Activated CD4-positive, CD25-positive, alpha-beta regulatory T cell treated with anti-CD3 and anti-CD28 coated beads, Interleukin-2, amount 50 U/mL, for 72 hours (primary cell): ENCODE measurements around the gene FYB1.

Source experiments
- DNase-seq: peaks from one replicate; pipeline ENCODE4 v3.0.0; 2021

The FYB1 gene

GRCh38 chr5:39203275-39203922 lies 16.0 kb downstream of the FYB1 start:
- no peak for DNase-seq

DNA sequence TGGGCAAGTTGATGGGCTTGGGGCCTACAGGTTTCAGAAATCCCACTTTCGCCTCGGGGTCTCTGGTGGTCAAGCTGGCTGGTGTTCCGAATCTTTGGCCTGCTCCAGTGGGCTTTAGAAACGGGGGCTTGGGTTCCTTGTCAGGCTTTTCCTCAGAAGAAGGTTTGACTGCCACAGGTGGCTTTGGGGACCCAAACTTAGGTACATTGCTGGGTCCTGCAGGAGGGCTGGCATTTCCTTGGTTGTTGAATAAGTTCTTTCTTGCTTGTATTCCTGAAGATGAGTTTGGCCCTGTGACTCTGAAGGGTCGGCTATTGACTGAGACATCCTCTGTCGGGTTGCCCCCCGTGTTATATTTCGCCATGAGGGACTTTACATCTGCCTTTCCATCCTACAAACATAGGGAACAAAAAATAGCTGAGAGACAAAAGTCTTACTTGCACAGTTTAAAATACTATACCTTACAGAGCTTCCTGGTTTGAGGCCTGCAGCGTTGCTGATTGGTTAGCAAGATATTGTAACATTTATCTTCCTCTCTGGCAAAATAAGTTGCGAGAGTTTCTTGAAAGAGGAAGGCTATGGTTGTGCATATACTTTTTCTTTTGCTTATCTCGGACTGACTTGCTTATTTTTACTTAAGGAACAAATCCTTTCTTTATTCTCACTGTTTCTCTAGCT lies 16.6 kb downstream of the FYB1 start:
- DNase-seq = no peak

DNA sequence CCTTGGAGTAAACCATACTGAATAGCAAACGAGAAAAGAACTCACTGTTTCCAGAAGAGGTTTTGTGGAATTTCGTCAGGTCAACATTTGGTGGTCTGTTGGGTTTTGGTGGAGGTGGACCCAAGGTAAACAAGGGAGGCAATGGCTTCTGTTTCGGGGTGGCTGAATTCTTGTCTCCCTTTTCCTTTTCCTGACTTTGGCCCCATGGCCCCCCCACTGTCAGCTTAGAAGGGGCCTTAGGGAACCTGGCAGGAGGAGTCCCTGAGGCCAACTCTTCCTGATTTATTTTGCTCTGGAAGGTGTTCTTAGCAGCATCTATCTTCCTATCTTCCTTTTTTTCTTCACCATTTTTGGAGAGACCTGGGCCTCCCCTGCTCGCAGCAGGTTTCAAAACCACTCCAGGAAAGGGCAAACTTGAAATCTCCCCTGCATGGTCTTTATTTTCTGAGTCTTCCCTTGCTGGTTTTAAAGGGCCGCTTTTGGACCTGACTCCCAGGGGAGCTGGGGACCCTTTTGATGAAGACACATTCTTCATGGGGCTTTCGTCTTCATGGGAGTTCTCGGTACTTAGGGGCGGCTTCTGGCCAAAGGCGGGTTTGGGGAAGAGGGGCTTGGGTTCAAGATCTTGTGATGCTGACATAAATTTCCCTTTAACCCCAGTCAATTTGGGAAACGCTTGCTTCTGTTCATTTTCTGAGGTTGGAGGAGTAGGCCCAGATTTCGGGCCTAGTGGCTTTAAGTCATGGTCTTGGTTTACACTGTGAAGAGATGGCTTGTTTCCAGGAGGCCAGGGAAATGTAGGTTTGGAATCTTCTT lies 17.4 kb downstream of the FYB1 start:
- DNase-seq = no peak

DNA sequence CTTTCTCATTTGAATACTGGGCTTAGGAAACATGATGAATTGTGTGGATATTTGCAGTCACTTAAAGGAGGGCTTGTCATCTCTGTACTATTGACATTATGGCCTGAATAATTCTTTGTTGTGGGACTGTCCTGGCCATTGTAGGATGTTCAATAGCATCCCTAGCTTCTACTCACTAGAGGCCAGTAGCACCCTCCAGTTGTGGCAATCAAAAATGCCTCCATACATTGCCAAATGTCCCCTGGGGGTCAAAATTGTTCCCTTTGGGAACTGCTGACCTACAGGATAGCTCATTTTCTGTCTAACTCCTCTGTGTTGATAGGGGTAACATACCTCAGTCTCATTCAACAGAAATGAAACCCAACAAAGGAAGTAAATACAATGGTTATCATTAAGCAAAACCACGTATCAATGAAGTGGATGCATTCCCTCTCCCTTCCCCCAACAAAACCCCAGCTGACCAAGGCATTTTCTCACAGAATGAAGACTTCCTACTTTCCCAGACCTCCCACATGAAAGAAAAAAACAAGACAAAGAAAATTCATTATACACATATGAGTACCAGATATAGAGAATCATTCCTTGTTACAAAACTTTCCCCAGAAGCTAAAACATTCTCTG lies 18.1 kb downstream of the FYB1 start:
- no peak for DNase-seq

- DNase-seq = no peak
Measured at GRCh38 chr5:39200081-39200480, 19.3 kb downstream of the FYB1 start.

- no peak for DNase-seq
Measured at GRCh38 chr5:39199335-39199734, 20.0 kb downstream of the FYB1 start.

DNA sequence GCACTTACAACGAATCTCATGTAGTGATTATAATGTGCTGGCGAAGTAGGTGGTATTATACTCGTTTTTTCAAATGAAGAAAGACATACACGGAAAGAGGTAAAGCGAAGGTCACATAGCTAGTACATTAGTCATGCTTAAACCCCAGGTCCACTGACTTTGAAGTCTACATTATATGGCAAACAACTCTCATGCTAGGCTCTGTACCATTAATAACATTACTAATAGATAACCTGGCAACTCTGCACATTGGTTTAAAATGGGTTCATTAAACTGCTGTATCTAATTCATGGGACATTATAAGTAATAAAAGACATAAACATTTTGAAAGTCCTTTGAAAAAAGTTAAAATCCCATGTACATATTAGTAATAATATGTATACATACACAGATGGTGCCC lies 21.2 kb downstream of the FYB1 start:
- no peak for DNase-seq

GRCh38 chr5:39197556-39197955 lies 21.8 kb downstream of the FYB1 start:
- no peak for DNase-seq

- no peak for DNase-seq
Measured at GRCh38 chr5:39195198-39195826, 24.1 kb downstream of the FYB1 start.

GRCh38 chr5:39194466-39195136 lies 24.8 kb downstream of the FYB1 start:
- DNase-seq = no peak

- no peak for DNase-seq
Measured at GRCh38 chr5:39193553-39194465, 25.6 kb downstream of the FYB1 start.

GRCh38 chr5:39192450-39193160 lies 26.8 kb downstream of the FYB1 start:
- no peak for DNase-seq

DNA sequence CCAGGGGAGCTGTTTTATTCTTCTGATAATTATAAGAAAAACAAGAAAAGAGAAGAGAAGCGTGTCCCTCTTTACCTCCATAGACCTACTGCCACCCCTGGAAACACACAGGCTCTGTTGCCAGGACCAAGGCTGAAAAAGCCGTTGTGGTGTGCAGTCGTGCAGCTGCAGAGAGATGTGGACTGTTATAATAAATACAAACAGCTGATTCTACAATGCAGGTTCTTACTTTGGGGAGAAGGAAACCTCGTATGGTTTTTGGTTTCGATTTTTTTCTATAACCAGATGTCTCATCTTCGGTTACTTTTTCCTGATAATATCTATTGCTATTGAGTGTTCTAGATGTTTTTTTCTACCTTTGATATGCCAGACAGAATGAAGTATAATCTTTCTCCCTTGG lies 28.1 kb downstream of the FYB1 start:
- DNase-seq = no peak

DNA sequence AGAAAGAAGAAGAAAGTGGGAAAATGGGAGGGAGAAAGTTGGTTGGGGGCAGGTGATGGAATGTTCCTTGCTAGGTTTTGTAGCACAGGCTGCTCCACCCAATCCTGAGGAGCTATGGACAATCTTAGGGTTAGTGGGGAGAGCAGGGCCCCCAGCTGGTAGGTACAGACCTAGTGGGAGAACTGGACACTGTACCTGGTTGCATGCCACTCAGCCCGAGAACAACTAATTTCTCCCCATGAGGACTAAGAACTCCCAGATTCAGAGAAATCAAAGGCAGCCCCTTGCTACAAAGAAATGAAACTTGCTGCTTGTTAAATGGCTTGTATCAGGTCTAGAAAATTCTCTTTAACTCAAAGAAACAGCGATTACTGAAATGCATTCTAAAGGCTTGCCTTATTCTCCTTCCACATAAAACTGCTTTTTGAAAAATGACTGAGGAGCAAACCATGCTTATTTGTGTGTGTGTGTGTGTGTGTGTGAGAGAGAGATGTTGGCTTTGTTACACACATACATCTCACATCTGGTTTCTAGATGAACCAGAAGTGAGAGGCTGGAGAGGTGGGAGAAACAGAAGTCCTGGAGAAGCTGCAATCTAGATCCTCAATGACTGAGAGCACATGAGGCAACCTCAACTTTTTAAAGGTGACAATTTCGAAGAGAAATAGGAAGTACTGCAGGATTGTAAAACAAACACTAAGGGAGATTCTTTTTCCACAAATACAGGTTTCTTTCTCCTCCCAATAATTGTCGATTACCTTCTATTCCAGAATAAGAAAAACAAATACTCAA lies 28.9 kb downstream of the FYB1 start:
- DNase-seq = no peak

DNA sequence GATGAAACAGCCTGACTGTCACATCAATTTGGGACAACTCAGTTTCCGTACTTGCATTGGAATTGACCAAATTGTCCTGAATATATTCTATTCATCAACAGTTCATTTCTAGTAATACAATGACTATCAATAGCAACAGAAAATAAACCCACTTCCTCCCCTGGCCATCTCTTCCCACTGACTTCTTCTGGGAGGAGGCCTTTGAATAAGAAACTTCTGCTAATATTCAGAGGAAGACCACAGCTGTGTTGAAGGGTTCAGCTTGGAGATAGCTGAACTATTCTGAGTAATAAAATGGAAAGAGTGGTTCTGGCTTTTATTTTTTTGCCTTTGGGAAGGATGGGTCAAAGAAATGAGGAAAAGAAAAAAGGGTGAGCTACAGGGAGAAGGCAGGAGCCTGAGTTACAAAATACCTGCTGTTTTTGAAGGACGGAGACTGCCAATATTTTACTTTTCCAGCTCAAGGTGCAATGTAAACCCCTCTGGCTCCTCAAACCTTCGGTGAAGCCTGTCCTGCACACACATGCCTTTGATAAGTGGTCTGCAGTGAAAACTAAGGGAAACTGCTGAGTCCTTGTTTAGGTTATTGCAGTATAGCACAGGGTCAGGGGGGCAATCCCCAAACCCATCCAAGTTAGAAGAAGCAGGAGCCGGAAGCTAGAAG lies 29.9 kb downstream of the FYB1 start:
- no peak for DNase-seq

- no peak for DNase-seq
Measured at GRCh38 chr5:39187831-39188731, 31.3 kb downstream of the FYB1 start.

GRCh38 chr5:39186722-39187539 lies 32.4 kb downstream of the FYB1 start:
- DNase-seq = no peak
